Activated naive CD8-positive, alpha-beta T cell treated with anti-CD3 and anti-CD28 coated beads for 36 hours (primary cell): ENCODE results near the gene RNU6-1. TPM values are rescaled to one million over a fixed set of nuclear protein-coding genes. Genes with fewer than 3 reads are reported as not detected.

Source experiments
- DNase-seq: peaks from one replicate; pipeline ENCODE4 v3.0.0; 2021
- H3K27ac Mint-ChIP-seq: one replicate; pipeline ENCODE4 v1.8.0; 2022; ENCODE audit warnings: mild to moderate bottlenecking, moderate library complexity, mixed read lengths
- H3K27me3 Mint-ChIP-seq: one replicate; pipeline ENCODE4 v1.8.0; 2022; ENCODE audit warnings: mild to moderate bottlenecking, mixed read lengths
- H3K36me3 Mint-ChIP-seq: one replicate; pipeline ENCODE4 v1.8.0; 2021; ENCODE audit warnings: mild to moderate bottlenecking, mixed read lengths
- H3K4me1 Mint-ChIP-seq: one replicate; pipeline ENCODE4 v1.8.0; 2021; ENCODE audit warnings: mixed read lengths
- H3K4me3 Mint-ChIP-seq: one replicate; pipeline ENCODE4 v1.8.0; 2022; ENCODE audit warnings: mild to moderate bottlenecking, moderate library complexity, mixed read lengths
- H3K9me3 Mint-ChIP-seq: one replicate; pipeline ENCODE4 v1.8.0; 2022; ENCODE audit warnings: mixed read lengths
- total RNA-seq, 2 experiments: library from RNA; stranded (reverse); gene quantifications; one replicate each; pipeline ENCODE4 v1.2.3, GENCODE V29; 2021

Gene RNU6-1
- total RNA-seq, 2 experiments from 2014 or later = not detected

- Mint-ChIP-seq H3K4me1 (peaks cover 7% of the 10 kb centered on the region), H3K27ac (no peak overlapping the region), H3K27me3 (peaks cover 24% of the 10 kb centered on the region), H3K4me3 (no peak overlapping the region), H3K9me3 (peaks cover 7% of the 10 kb centered on the region), H3K36me3 (no peaks in the 10 kb centered on the region)
- no peak for DNase-seq
Observed at GRCh38 chr15:67865766-67866165, 25.9 kb upstream of the RNU6-1 start.

DNA sequence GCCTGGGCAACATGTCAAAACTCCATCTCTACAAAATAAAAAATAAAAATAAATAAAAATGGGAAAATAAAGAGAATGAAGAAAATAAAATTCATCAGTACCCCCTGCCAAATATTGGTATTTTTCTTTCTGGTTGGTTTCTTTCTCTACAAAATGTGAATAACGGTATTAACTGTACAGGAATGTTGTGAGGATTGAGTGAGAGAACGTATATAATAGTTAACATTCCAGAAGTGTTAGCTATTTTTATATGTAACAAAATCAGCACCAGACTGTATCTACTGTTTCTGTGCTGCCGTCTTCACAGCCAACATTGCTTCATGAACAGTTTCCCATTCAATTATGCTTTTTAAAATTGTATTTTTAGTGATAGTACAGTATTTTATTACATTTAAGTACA is 25.5 kb upstream of the RNU6-1 start:
- Mint-ChIP-seq H3K4me1 (peaks cover 7% of the 10 kb centered on the region), H3K36me3 (no peaks in the 10 kb centered on the region), H3K27me3 (peaks cover 20% of the 10 kb centered on the region), H3K4me3 (no peak overlapping the region), H3K9me3 (peaks cover 6% of the 10 kb centered on the region), H3K27ac (no peak overlapping the region)
- DNase-seq = no peak

- Mint-ChIP-seq H3K27me3 (peaks cover 20% of the 10 kb centered on the region), H3K9me3 (no peaks in the 10 kb centered on the region), H3K36me3 (no peaks in the 10 kb centered on the region), H3K4me3 (peak overlapping the region; percentile 43), H3K27ac (no peak overlapping the region), H3K4me1 (peaks cover 3% of the 10 kb centered on the region)
- peak; percentile 76 for DNase-seq
Observed at GRCh38 chr15:67863442-67863987, 23.7 kb upstream of the RNU6-1 start.

GRCh38 chr15:67862750-67863441 is 23.1 kb upstream of the RNU6-1 start:
- no peaks in the 10 kb centered on the region for H3K9me3 Mint-ChIP-seq

DNA sequence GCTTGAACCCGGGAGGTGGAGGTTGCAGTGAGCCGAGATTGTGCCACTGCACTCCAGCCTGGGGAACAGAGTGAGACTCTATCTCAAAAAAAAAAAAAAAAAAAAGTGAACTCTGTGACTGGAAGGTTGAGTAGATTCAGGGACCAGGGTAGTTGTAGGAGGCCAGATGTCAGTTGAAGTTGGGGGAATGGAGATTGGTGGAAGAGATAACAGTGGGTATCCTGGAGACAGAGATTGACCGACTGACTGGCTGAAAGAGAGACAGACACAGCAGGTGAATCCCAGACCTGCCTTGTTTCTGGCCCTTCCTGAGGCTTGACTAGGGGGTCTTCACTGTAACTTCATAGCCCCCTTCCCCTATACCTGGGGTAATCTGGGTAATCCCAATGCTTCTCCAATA is 22.1 kb upstream of the RNU6-1 start:
- no peak overlapping the region for H3K4me3 Mint-ChIP-seq
- peaks cover 20% of the 10 kb centered on the region for H3K27me3 Mint-ChIP-seq
- peaks cover 3% of the 10 kb centered on the region for H3K4me1 Mint-ChIP-seq

More at GRCh38 chr15:67862750-67863441, 23.1 kb upstream of the RNU6-1 start:
- Mint-ChIP-seq H3K27me3 (peaks cover 20% of the 10 kb centered on the region), H3K36me3 (no peaks in the 10 kb centered on the region), H3K27ac (no peak overlapping the region), H3K4me3 (peak overlapping the region; percentile 19), H3K4me1 (peaks cover 3% of the 10 kb centered on the region)
- no peak for DNase-seq

DNA sequence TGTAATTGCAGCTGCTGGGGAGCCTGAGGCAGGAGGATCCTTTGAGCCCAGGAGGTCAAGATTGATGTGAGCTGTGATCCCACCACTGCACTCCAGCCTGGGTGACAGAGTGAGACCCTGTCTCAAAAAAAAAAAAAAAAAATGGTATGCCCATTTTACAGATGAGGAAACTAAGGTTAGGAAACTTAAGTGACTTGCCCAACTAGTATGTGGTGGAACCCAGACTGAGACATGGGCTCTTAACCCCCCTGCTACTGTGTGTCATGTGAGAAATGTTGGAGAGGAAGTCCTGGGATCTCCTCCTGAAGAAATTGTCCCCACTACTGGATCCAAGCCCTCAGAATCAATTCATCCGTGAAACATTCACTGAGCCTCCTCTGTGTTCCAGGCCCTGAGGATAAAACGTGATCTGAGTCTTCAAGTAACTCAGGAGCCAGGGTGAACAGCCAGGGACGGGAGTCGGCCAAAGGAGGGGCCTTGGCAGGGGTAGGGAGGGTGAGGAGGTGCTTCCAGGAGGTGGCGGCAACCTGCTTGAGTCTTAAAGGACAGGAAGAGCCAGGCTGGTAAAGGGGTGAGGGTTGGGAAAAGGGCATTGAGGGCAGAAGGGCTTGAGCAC is 19.6 kb upstream of the RNU6-1 start:
- Mint-ChIP-seq H3K36me3 (no peaks in the 10 kb centered on the region), H3K27ac (no peak overlapping the region), H3K27me3 (peaks cover 14% of the 10 kb centered on the region), H3K4me1 (peaks cover 3% of the 10 kb centered on the region), H3K9me3 (no peaks in the 10 kb centered on the region), H3K4me3 (no peak overlapping the region)
- no peak for DNase-seq

More for the DNA sequence above, 22.1 kb upstream of the RNU6-1 start:
- H3K9me3 Mint-ChIP-seq = no peaks in the 10 kb centered on the region
- no peaks in the 10 kb centered on the region for H3K36me3 Mint-ChIP-seq
- no peak for DNase-seq
- no peak overlapping the region for H3K27ac Mint-ChIP-seq

DNA sequence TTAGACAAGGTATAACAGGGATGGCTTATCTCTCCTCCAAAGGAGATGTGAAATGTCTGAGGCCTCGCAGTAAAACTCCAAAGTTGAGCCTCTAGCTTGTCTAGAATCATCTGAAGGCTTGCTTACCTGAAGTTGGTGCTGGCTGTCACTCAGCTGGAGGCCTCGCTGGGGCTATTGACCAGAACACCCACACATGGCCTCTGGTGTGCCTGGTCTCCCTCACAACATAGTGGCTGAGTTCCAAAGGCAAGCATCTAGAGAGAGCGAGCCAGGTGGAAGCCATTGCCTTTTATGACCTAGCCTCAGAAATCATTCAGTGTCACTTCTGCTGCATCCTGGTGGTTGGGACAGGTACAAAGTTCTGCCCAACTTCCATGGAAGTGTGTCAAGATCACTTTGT is 17.4 kb upstream of the RNU6-1 start:
- DNase-seq = no peak
- Mint-ChIP-seq H3K4me3 (no peak overlapping the region), H3K4me1 (no peaks in the 10 kb centered on the region), H3K27ac (no peak overlapping the region), H3K36me3 (no peaks in the 10 kb centered on the region), H3K27me3 (peaks cover 8% of the 10 kb centered on the region), H3K9me3 (no peaks in the 10 kb centered on the region)

- no peaks in the 10 kb centered on the region for H3K27me3 Mint-ChIP-seq
- no peak overlapping the region for H3K4me3 Mint-ChIP-seq
- no peak for DNase-seq
- no peak overlapping the region for H3K27ac Mint-ChIP-seq
- H3K36me3 Mint-ChIP-seq = no peaks in the 10 kb centered on the region
- H3K9me3 Mint-ChIP-seq = no peaks in the 10 kb centered on the region
- peaks cover 4% of the 10 kb centered on the region for H3K4me1 Mint-ChIP-seq
Observed at GRCh38 chr15:67855842-67856241, 16.0 kb upstream of the RNU6-1 start.

- DNase-seq = no peak
- H3K27ac Mint-ChIP-seq = no peak overlapping the region
- peaks cover 6% of the 10 kb centered on the region for H3K27me3 Mint-ChIP-seq
- no peaks in the 10 kb centered on the region for H3K36me3 Mint-ChIP-seq
- H3K9me3 Mint-ChIP-seq = no peaks in the 10 kb centered on the region
- H3K4me3 Mint-ChIP-seq = no peak overlapping the region
- H3K4me1 Mint-ChIP-seq = peaks cover 4% of the 10 kb centered on the region
Observed at GRCh38 chr15:67854358-67854757, 14.5 kb upstream of the RNU6-1 start.

- no peak for DNase-seq
- Mint-ChIP-seq H3K27me3 (peaks cover 10% of the 10 kb centered on the region), H3K9me3 (peaks cover 2% of the 10 kb centered on the region), H3K36me3 (no peaks in the 10 kb centered on the region), H3K4me3 (no peak overlapping the region), H3K4me1 (peaks cover 4% of the 10 kb centered on the region), H3K27ac (no peak overlapping the region)
Observed at GRCh38 chr15:67853454-67853853, 13.6 kb upstream of the RNU6-1 start.

- peaks cover 2% of the 10 kb centered on the region for H3K9me3 Mint-ChIP-seq
- no peak overlapping the region for H3K4me3 Mint-ChIP-seq
- peaks cover 4% of the 10 kb centered on the region for H3K4me1 Mint-ChIP-seq
- no peak overlapping the region for H3K27ac Mint-ChIP-seq
- no peak for DNase-seq
- H3K27me3 Mint-ChIP-seq = peaks cover 10% of the 10 kb centered on the region
- H3K36me3 Mint-ChIP-seq = no peaks in the 10 kb centered on the region
Observed at GRCh38 chr15:67852418-67852817, 12.6 kb upstream of the RNU6-1 start.

DNA sequence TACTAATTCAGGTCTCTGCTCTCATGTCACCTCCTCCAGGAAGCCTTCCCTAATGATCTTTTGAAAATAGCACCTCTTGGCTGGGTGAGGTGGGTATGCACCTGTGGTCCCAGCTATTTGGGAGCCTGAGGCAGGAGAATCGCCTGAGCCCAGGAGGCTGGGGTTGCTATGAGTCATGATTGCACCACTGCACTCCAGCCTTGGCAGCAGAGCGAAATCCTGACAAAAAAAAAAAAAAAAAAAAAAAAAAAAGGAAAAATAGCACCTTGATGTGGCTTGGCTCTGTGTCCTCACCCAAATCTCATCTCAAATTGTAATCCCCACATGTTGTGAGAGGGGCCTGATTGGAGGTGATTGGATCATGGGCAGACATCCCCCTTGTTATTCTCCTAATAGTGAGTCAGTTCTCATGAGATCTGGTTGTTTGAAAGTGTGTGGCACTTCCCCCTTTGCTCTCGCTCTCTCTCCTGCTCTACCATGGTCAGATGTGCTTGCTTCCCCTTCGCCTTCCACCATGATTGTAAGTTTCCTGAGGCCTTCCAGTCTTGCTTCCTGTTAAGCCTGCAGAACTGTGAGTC is 11.2 kb upstream of the RNU6-1 start:
- Mint-ChIP-seq H3K27ac (no peak overlapping the region), H3K27me3 (peaks cover 10% of the 10 kb centered on the region), H3K36me3 (no peaks in the 10 kb centered on the region), H3K9me3 (peaks cover 2% of the 10 kb centered on the region), H3K4me1 (peaks cover 4% of the 10 kb centered on the region), H3K4me3 (no peak overlapping the region)
- DNase-seq = no peak

DNA sequence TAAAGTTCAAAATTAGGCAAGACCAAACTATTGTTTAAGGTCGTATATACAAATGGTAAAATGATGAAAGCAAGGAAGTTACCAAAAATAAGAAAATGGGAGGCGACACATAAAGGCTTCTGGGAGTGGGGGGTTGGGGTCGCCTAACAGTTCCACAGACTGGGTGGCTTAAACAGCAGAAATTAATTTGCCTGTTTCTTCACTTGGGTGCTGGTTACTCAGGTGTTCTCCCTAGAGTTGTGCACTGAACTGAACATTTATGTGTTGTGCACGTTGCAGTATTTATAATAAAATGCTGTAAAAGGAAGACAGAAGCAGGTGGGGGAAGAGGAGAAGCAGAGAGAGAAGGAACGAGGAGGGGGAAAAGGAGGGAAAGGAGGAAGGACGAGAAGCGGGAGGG is 10.5 kb upstream of the RNU6-1 start:
- Mint-ChIP-seq H3K9me3 (peaks cover 2% of the 10 kb centered on the region), H3K27ac (no peak overlapping the region), H3K4me1 (peaks cover 4% of the 10 kb centered on the region), H3K27me3 (peaks cover 10% of the 10 kb centered on the region), H3K4me3 (no peak overlapping the region), H3K36me3 (no peaks in the 10 kb centered on the region)
- DNase-seq = no peak

GRCh38 chr15:67849538-67849937 is 9.7 kb upstream of the RNU6-1 start:
- Mint-ChIP-seq H3K9me3 (peaks cover 2% of the 10 kb centered on the region), H3K27me3 (peaks cover 10% of the 10 kb centered on the region), H3K4me1 (peaks cover 4% of the 10 kb centered on the region), H3K36me3 (no peaks in the 10 kb centered on the region), H3K27ac (no peak overlapping the region), H3K4me3 (no peak overlapping the region)
- no peak for DNase-seq

DNA sequence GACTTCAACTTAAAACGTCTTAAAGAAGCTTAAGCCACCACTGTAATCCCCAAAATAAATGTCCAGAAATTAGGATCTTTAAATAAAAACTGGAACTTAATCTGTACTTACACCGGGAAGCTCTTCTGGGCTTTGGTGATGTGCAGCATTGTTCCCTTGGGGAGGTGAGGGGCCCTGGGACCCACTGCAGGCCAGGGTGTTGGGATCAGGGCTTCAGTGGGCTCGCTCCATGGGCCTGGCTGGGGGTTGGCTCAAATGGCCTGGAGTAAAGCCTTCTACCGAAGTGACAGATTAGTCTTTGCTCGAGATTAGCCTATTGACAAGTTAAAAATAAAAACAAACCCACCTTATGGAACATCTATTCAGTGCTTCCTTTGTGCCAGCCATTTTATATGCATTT is 6.1 kb upstream of the RNU6-1 start:
- Mint-ChIP-seq H3K36me3 (no peaks in the 10 kb centered on the region), H3K9me3 (peaks cover 2% of the 10 kb centered on the region), H3K4me3 (no peak overlapping the region), H3K4me1 (peaks cover 6% of the 10 kb centered on the region), H3K27ac (no peak overlapping the region), H3K27me3 (peaks cover 10% of the 10 kb centered on the region)
- no peak for DNase-seq
